ENCODE data around the gene PATZ1.
"Not testable (repeated sequence)": the region's sequence is repeated elsewhere in the genome, so short reads cannot be mapped to it uniquely, and the experiment has no call there.

Gene PATZ1

DNA sequence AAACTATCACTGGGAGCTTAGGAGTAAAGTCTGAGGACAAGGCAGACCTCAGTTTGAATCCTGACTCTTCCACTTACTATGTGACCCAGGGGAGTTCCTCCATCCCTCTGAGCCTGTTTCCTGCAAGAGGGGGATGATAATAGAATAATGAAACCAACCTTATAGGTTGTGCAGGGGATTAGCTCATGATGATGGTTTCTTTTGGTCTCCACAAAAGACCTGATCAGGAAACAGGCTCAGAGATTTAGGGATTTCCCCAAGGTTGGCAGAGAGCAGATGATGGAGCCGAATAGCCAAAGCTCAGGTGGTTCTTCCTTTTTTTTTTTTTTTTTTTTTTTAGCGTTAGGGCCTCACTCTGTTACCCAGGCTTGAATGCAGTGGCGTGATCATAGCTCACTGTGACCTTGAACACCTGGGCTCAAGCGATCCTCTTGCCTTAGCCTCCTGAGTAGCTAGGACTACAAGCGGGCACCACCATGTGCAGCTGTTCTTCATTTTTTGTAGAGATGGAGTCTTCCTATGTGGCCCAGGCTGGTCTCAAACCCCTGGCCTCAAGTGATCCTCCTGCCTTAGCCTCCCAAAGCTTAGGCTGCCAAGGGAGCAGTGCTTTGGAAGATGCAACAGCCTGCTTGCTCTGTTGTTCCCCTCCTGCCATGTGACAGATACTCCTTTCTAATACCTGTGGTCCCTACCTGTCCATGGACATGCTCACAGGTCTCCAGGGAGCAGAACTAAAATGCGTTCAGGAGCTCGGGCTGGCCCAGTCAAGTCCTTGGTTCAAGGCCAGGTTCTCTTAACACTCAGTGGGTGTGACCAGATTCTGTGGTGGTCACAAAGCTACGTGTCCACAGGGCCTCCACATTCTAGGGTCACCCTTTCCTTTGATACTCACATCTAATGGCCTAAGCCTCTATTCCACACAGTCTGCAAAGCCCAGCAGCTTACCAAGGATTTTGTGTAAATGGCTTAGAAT is 22.3 kb downstream of the PATZ1 start:
- in situ Hi-C loops (cut with HindIII; ENCODE audit: low sequenced_read_pairs): no loop called here

DNA sequence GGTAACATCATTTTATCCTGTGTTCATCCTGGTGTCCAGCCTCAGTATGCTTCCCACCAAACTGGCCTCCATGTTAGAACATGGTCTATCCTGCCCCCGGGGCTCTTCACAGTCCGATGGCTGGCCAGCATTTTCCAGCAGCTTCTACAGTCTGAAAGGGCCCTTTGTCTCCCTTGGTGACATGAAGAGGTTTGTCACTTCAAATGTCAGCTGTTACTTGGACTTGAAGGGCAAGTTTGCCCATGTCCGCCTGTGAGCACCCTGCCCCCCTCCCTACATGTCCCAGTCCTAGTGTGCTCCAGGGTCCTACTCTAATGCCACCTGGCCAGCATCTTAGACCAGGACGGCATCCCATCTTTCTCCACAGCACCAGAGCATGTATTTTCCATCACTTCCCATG is 24.7 kb downstream of the PATZ1 start:
- in situ Hi-C loops (cut with HindIII; ENCODE audit: low sequenced_read_pairs): no loop called here

DNA sequence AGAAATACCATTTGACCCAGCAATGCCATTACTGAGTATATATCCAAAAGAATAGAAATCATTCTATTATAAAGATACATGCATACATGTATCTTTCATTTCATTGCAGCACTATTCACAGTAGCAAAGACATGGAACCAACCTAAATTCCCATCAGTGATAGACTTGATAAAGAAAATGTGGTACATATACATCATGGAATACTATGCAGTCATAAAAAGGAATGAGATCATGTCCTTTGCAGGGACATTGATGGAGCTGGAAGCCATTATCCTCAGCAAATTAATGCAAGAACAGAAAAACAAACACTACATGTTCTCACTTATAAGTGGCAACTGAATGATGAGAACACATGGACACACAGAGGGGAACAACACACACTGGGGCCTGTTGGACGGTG is 31.9 kb downstream of the PATZ1 start:
- in situ Hi-C loops (cut with HindIII; ENCODE audit: low sequenced_read_pairs): not testable (repeated sequence)

DNA sequence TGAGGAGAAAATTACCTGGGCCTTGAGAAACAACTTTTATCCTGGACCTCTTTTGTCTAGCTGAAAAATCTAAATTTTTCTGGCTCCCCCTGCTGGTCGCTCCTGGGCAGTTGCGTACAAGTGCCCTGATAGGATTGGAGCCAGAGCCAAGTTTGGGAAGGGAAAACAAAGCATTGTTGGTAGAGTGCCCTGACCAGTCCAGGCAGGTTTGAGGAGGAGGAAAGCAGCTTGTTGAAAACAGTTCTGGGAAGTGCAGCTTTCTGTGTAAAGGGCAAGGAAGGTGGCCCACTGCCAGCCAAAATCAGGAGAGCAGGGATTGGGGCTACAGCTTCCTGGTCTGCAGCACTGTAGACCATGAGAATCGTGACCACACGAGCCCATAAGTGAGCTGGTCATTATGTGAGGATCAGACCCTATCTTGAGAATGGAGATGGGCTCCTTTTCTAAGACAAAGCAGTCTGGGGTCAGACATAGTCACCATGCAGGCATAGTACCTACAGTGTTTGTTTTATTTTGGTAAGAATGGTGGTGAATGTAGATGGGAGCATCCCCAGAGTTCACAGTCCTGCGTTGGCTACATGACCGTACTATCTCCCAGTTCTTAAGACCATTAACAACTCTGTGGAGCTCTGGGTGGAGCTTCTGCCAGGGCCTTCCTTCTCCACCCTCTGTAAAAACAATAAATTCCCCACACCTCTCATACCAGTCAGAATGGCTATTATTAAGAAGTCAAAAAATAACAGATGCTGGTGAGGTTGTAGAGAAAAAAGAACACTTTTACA is 32.6 kb downstream of the PATZ1 start:
- in situ Hi-C loops (cut with HindIII; ENCODE audit: low sequenced_read_pairs): no loop called here

DNA sequence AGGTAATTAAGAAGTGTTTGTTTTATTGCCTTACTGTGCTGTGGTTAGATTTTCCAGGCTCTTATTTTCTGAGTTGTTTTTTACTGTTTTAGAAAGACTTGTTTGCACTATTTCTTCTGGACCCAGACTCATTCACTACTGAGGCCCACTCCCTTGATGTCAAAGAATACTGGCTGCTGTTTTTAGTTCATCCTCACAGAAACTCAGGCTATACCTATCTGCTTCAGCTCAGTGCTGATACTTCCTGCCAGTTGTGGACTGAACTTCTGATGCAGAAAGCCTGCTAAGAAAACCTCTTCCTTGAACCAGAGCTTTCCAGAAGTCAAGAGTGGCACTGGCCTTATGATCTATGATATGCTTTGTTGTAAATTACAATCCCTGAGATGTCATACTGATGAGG is 38.0 kb downstream of the PATZ1 start:
- in situ Hi-C loops (cut with HindIII; ENCODE audit: low sequenced_read_pairs): no loop called here

DNA sequence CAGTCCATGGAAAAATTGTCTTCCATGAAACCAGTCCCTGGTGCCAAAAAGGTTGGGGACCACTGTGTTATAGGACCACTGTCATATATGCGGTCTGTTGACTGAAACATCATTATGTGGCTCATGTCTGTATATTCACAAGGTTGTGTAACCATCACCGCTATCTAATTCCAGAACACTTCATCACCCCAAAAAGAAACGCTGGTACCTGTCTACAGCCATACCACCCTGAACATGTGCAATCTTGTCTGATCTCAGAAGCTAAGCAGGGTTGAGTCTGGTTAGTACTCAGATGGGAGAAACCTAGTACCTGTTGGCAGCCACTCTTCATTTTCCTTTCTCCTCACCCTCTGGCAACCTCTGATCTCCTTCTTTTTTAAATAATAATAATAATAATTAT is 41.0 kb downstream of the PATZ1 start:
- in situ Hi-C loops (cut with HindIII; ENCODE audit: low sequenced_read_pairs): no loop called here

DNA sequence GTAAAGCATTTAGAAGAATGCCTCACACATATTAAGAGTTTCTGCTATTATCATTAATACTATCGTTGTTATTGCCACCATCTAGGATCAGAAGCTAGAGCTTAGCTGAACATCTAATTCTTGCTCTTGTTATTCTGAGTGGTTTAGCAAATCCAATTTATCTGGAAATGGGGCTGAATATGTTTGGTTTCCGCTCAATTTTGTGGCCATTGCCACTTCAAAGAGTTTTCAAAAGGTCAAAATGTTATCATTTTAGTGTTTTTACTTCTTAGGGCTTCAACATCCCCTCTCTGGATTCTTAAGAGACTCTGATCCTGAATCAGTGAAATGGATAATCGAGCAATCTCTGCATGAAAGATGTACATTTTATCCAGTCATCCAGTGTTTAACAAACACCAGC is 43.6 kb downstream of the PATZ1 start:
- in situ Hi-C loops (cut with HindIII; ENCODE audit: low sequenced_read_pairs): no loop called here

DNA sequence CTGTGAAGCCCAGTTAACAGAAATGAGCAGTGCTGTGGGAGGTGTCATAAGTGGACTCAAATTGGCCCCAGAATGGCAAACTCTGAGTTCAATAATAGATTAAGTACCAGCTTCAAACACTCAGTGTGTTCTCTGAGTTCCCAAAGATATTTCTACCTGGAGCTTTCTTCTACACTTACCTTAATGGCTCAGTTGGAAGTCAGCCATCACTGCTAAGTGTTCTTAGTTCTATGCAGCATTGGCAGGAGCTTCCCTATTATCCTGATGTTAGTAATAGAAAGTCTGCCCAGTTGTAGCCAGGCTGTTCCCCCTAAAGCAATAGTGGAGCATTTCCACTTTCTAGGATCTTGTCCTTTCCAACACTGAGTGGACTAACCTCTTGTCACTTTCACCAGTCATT is 44.1 kb downstream of the PATZ1 start:
- in situ Hi-C loops (cut with HindIII; ENCODE audit: low sequenced_read_pairs): no loop called here

DNA sequence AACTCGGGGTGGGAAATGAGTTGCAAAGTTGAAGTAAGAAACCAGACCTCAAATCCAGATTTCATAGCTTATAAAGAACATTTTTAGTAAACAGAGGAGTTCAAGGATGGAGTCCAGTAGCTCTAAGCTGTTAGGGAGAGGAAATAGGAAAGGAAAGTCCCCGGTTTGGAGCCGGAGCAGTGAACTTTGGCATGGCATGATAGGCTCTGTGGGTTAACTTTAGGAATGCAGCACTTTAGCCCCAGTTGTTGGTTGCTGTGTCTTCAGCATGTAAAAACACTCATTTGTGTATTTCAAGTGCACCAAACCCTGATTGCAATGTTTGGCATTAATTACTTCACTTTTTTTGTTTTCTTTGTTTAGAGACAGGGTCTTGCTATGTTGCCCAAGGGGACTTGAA is 45.2 kb downstream of the PATZ1 start:
- in situ Hi-C loops (cut with HindIII; ENCODE audit: low sequenced_read_pairs): no loop called here

DNA sequence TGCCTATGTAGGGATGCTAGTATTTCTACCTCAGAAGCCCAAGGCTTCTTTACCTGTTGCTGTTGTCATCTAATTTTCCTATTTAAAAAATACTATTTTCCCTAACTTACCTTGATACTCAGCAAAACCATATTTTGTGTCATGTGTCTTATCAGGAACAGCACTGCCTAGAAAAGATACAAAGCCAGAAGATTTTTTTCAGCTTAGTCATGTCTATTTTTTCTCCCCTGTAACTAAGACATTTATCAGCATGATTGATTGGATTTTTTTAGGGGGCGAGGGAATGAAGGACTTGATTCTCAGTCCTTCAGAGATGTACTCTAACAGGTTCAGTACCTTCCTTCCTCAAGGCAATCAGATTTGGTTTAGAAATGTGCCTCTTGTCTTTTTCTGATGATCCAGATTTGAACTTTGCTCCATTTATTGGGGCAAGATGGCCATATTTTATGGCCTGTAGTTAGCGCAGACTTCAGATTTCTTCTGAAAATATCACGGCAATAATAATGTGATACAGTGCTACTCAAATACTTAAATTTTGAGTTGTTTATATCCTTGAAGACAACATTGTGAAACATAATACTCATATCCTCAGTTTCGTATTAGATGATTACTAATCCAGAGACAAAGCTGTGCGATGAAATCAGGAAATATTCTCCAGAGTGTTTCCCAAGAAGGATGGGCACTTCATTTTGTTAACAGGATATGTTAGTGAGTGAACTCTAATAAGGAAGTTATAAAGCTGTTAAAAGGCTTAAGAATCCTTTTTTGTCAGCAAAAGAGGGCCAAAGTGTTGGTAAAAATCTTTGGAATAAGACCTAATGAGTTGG is 50.1 kb downstream of the PATZ1 start:
- in situ Hi-C loops (cut with HindIII; ENCODE audit: low sequenced_read_pairs): no loop called here

DNA sequence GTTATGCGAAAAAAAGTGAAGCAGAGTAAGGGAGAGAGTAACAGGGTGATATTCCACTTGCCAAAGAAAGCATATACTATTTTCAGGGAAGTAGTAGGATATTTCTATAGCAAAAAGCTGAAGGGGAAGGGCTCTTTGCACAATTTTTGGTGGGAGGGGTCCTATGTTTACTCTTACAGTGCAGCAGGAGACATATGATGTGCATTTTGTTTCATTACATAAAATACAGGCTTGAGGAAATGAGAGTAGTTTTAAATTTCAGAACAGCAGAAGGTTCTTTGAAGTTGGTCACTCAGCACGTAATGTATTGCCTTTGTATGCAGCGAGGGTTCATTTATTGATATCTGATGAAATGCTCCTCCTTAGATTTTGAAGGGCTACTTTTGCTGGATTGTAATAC is 50.8 kb downstream of the PATZ1 start:
- in situ Hi-C loops (cut with HindIII; ENCODE audit: low sequenced_read_pairs): no loop called here

DNA sequence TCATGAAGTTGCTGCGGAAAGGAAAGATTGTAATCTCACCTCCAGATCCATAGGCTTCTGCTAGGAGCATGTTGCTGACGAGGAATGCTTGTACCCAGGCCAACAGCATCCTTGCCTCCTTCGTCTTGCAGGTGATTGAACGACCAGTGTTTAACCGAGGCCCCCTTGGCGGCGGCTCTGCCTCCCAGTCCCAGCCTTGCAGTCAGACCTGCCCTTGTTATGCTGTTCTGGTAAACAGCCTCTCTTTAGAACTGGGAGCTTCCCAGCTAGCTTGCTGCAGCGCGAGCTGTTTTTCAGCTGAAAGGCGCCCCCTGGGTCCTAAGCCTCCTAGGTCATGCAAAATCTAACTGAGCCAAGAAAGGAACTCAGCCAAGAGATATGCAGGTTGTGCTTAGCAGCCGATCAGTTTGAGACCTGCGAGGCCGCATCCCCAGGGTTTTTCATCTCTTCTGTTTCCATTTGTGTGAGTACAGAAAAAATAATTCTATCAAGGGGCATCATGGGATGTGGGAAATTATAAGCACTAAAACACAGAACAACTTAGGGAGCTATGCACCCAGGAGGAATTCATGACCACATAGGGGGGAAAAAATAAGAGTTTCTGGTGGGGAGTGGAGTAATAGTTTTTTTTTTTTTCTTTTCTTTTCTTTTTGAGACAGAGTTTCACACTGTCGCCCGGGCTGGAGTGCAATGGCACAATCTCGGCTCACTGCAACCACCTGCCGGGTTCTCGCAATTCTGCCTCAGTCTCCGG is 53.7 kb downstream of the PATZ1 start, which contains the start of gene PIK3IP1:
Gene PIK3IP1, minus strand, starts transcription at position 253 of the 754 bp plus-strand sequence. Its CDS starts 144 bp downstream, at position 109.
- in situ Hi-C loops (cut with HindIII; ENCODE audit: low sequenced_read_pairs): no loop called here

DNA sequence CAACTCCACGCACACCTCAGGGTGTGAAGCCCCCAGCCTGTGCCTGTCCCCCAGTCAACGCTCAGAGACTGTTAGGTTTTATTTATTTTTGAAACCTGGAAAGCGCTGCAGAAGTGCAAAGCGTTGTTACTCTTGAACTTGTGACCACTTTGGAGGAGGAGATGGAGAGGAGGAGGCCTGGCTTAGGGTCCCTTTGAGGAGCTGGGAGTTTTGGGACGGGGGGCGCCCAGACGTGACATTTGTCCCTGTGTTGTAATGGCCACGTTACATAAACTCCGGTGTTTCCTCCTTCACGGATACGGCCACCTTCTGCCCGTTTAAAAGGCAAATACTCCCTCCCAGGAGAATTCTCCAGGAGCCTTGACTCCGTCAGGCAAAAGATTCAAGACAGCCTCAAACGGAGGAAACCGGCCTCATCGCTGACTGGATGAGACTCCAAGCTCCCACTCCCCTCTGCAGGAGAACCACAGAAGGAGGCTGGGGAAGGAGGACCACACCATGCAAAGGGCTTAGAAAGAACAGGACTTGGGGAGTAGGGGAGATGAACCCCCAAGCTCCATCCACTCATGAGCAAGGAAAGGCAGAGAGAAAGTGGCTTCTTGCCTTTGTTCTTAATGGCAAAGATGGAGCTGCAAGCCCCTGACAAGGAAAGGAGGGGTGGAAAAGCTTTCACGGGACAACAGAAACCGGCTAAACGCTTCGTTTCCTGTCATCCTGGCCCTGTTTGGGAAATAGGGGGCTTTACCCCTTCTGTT is 54.5 kb downstream of the PATZ1 start:
- in situ Hi-C loops (cut with HindIII; ENCODE audit: low sequenced_read_pairs): no loop called here

DNA sequence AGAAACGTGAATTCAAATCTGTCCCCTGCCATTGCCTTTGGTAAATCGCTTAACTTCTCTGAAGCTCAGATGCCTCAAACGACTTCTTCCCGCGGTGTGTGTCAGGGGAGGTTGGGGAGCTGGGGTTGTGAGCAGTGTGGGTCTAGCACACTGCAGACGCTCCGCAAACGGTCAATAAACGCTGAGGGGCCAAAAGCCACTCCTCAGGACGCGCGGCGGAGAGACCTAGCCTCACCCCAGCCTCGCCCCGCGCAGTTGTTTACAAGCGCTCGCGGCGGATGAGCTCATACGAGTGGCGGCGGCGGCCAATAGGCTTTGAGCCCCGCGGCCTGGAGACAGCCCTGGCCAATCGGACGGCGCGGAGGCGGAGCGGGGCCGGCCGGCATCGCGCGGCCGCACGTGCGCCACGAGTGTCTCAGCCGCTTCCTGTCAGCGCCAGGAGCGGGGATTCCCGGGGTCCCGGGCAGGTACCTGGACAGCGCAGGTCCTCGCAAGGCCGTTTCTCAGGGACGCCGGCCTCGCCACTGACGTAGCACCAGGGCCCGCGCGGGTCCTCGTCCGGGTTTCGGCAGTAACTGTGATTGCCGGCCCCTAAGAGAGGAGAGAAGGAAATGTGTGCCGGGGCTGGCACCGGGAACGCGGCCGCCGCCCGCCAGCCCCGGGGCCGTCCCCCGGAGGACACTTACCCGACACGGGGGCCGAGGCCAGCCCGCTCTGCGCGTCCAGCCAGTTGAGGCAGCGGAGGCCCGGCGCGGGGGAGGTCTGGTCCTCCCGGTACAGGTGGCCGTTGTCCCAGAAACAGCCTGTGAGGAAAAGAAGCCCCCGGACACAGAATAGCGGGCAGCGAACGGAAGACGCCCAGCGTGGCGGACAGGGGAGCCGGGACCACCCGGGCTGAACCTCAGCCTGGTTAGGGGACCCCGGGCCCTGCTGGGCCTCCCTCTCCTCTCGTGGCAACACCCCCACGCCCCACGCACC is 55.4 kb downstream of the PATZ1 start:
- in situ Hi-C loops (cut with HindIII; ENCODE audit: low sequenced_read_pairs): no loop called here

DNA sequence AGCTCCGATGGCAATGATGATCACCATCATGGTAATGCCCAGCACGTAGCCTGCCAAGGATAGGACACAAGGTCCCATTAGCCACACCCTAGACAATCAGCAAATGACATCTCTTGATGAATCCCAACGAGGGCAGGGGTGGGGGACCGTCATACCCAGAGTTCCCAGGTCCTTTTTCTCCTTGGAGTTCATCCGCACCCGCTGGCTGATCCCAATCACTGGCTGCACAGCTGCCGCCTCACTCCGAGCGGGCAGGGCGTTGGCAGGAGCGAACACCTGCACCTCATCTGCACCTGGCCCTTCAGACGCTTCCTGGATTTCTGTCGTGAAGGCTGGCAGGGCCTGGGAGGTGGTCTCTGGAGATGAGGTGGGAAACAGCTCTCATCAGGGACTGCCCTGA is 56.8 kb downstream of the PATZ1 start:
- in situ Hi-C loops (cut with HindIII; ENCODE audit: low sequenced_read_pairs): no loop called here

DNA sequence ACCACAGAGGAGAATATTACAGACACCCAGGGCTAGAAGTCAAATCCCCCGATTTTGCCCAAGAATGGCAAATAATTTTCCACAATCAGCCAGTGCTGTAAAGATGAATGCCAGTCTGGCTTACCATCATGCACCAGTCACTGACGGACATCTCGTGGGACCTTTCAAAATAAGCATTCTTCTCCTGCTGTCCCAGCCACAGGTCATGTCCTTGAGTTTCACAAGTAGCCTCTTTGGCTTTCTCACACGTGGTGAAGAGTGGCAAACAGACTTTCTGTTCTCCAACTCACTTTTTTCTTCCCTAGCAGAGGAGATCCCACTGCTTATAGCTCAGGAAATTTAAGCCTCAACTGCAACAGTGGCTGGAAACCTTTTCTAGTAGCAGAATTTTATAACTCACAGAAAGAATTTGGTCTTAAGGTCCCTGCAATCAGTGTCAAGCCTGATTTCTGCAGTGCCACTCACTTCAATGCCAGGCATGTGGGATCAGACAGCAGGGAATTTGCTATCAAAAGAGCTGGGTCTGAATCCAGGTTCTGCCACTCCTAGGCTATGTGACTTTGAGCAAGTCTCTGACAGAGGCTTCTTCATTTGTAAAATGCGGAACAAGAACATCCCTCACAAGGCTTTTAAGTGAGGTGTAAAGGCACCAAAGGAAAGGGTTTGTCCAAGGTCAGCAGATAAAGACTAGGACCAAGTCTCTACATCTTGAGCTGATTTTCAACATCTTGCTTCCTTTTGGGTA is 57.5 kb downstream of the PATZ1 start:
- in situ Hi-C loops (cut with HindIII; ENCODE audit: low sequenced_read_pairs): no loop called here

DNA sequence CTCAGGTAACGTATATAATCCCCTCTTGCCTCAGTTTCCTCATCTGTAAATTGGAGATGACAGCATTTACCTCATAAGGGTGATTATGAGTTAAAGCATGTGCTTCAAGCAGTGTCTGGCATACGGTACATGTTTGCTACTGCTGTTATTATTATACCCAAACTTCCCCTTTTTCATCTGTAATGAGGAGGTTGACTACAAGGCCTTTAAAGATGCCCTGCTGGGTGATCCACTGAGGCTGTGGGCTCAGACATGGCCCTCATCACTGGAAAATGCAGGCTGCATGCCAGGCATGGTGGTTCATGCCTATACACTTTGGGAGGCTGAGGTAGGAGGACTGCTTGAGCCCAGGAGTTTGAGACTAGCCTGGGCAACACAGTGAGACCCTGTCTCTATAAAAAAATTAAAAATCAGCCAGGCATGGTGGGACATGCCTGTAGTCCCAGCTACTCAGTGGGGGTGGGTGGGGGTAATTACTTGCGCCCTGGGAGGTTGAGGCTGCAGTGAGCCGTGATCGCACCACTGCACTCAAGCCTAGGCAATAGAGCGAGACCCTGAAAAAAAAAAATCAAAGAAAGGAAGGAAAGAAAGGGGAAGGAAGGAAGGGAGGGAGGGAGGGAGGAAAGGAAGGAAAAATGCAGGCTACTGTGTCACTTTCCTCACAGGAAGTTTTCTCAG is 58.2 kb downstream of the PATZ1 start:
- in situ Hi-C loops (cut with HindIII; ENCODE audit: low sequenced_read_pairs): no loop called here
